Smooth muscle cell of the brain vasculature (primary cell): Measurements from ENCODE around the gene NFIB.
A peak's percentile ranks its signal among the peaks of the same experiment; 100 is the strongest.

Experiments
- DNase-seq: peaks from one replicate; pipeline ENCODE4 v3.0.0-alpha.2; 2012; ENCODE audit warnings: low read depth, low spot score

NFIB gene

GRCh38 chr9:14313951-14314423, at the start of gene NFIB:
TSS of gene NFIB (minus strand) at chr9:14314141. CDS start at chr9:14313511, 630 bp downstream.
- DNase-seq, result no peak

GRCh38 chr9:14362175-14362574, 48.2 kb upstream of the NFIB start:
- DNase-seq, result no peak

- no peak for DNase-seq
These were observed 47.1 kb upstream of the NFIB start for GRCh38 chr9:14361074-14361473.

- DNase-seq, result no peak
These were observed 44.6 kb upstream of the NFIB start for GRCh38 chr9:14358523-14358922.

- no peak for DNase-seq
These were observed 42.7 kb upstream of the NFIB start for GRCh38 chr9:14356351-14357265.

- DNase-seq, result no peak
These were observed 40.3 kb upstream of the NFIB start for GRCh38 chr9:14354201-14354600.

- DNase-seq, result peak; percentile 74
These were observed 39.5 kb upstream of the NFIB start for GRCh38 chr9:14353222-14354056.

- DNase-seq, result no peak
These were observed 38.6 kb upstream of the NFIB start for GRCh38 chr9:14352503-14352902.

GRCh38 chr9:14351221-14351836, 37.4 kb upstream of the NFIB start:
- DNase-seq, result no peak

- DNase-seq, result no peak
These were observed 36.8 kb upstream of the NFIB start for GRCh38 chr9:14350754-14351153.

GRCh38 chr9:14350349-14350728, 36.4 kb upstream of the NFIB start:
- DNase-seq, result no peak

GRCh38 chr9:14349447-14350348, 35.8 kb upstream of the NFIB start:
- DNase-seq, result no peak

GRCh38 chr9:14349146-14349446, 35.2 kb upstream of the NFIB start:
- no peak for DNase-seq

- no peak for DNase-seq
These were observed 34.6 kb upstream of the NFIB start for GRCh38 chr9:14348373-14349145.

- DNase-seq, result no peak
These were observed 34.1 kb upstream of the NFIB start for GRCh38 chr9:14348123-14348372.

- no peak for DNase-seq
These were observed 33.6 kb upstream of the NFIB start for GRCh38 chr9:14347406-14348122.

GRCh38 chr9:14346811-14347405, 33.0 kb upstream of the NFIB start:
- DNase-seq, result no peak

- no peak for DNase-seq
These were observed 32.4 kb upstream of the NFIB start for GRCh38 chr9:14346231-14346791.
